Neural crest cell (in vitro differentiated cells): Measurements from ENCODE around the gene PHACTR2. TPM values are rescaled to one million over a fixed set of nuclear protein-coding genes. Genes with fewer than 3 reads are reported as not detected.
"Not testable (repeated sequence)": the region's sequence is repeated elsewhere in the genome, so short reads cannot be mapped to it uniquely, and the experiment has no call there.

Source experiments
- DNase-seq: peaks from one replicate; pipeline ENCODE4 v3.0.0; 2021; ENCODE audit warnings: low read depth, mixed read lengths, low spot score
- H3K27ac Mint-ChIP-seq: one replicate; pipeline ENCODE4 v1.8.0; 2021; ENCODE audit warnings: mild to moderate bottlenecking, mixed read lengths; ENCODE audit not compliant: unreplicated experiment
- H3K27me3 Mint-ChIP-seq: 2 replicates; pipeline ENCODE4 v1.8.0; 2021; ENCODE audit warnings: low read depth, mild to moderate bottlenecking, mixed read lengths
- H3K36me3 Mint-ChIP-seq: 2 replicates; pipeline ENCODE4 v1.8.0; 2021; ENCODE audit warnings: low read depth, mild to moderate bottlenecking, mixed read lengths
- H3K4me1 Mint-ChIP-seq: 2 replicates; pipeline ENCODE4 v1.8.0; 2021; ENCODE audit warnings: mixed read lengths
- H3K4me3 Mint-ChIP-seq: one replicate; pipeline ENCODE4 v1.8.0; 2021; ENCODE audit warnings: mild to moderate bottlenecking, mixed read lengths
- H3K9me3 Mint-ChIP-seq: 2 replicates; pipeline ENCODE4 v1.8.0; 2021; ENCODE audit warnings: mixed read lengths
- CTCF ChIP-seq: fragments of 200-600 bp; sonication (generic); conservative IDR thresholded peaks from 2 replicates; pipeline ENCODE4 v1.5.0; 2021; ENCODE audit warnings: antibody characterized with exemption, mild to moderate bottlenecking
- total RNA-seq: library from RNA; stranded (reverse); gene quantifications from 2 replicates; pipeline ENCODE4 v1.2.1, GENCODE V29; 2021

The PHACTR2 gene
- total RNA-seq, 1 donor from 2014 or later = 15.1 TPM

- Mint-ChIP-seq H3K9me3 (no peaks in the 10 kb centered on the region), H3K4me1 (peaks cover 17% of the 10 kb centered on the region), H3K27ac (no peak overlapping the region), H3K4me3 (peak overlapping the region; percentile 61), H3K27me3 (no peaks in the 10 kb centered on the region), H3K36me3 (peaks cover 24% of the 10 kb centered on the region)
- no peak for TF ChIP-seq CTCF
- DNase-seq = no peak
Observed at GRCh38 chr6:143845033-143845432, 167.3 kb downstream of the PHACTR2 start.

- not testable (repeated sequence) for H3K4me1 Mint-ChIP-seq
Observed at GRCh38 chr6:143851706-143852105, 173.9 kb downstream of the PHACTR2 start.

GRCh38 chr6:143855057-143855456 is 177.3 kb downstream of the PHACTR2 start:
- peaks cover 16% of the 10 kb centered on the region for H3K9me3 Mint-ChIP-seq
- not testable (repeated sequence) for H3K27ac Mint-ChIP-seq, H3K27me3 Mint-ChIP-seq, H3K4me3 Mint-ChIP-seq, H3K4me1 Mint-ChIP-seq, DNase-seq
- H3K36me3 Mint-ChIP-seq = peaks cover 85% of the 10 kb centered on the region

More at GRCh38 chr6:143851706-143852105, 173.9 kb downstream of the PHACTR2 start:
- H3K4me3 Mint-ChIP-seq, DNase-seq, H3K27me3 Mint-ChIP-seq, H3K27ac Mint-ChIP-seq: not testable (repeated sequence)
- H3K9me3 Mint-ChIP-seq = peaks cover 16% of the 10 kb centered on the region
- H3K36me3 Mint-ChIP-seq = peaks cover 85% of the 10 kb centered on the region

- not testable (repeated sequence) for H3K4me1 Mint-ChIP-seq, DNase-seq, H3K27me3 Mint-ChIP-seq, H3K27ac Mint-ChIP-seq, H3K4me3 Mint-ChIP-seq
- H3K36me3 Mint-ChIP-seq = peaks cover 74% of the 10 kb centered on the region
- peaks cover 13% of the 10 kb centered on the region for H3K9me3 Mint-ChIP-seq
Observed at GRCh38 chr6:143856762-143857161, 179.0 kb downstream of the PHACTR2 start.

GRCh38 chr6:143857651-143858050 is 179.9 kb downstream of the PHACTR2 start:
- Mint-ChIP-seq H3K4me3 (no peak overlapping the region), H3K9me3 (peaks cover 13% of the 10 kb centered on the region), H3K36me3 (peaks cover 65% of the 10 kb centered on the region), H3K27ac (no peak overlapping the region), H3K27me3 (no peaks in the 10 kb centered on the region), H3K4me1 (no peaks in the 10 kb centered on the region)
- no peak for TF ChIP-seq CTCF
- no peak for DNase-seq

GRCh38 chr6:143859891-143860660 is 182.3 kb downstream of the PHACTR2 start:
- Mint-ChIP-seq H3K27me3 (no peaks in the 10 kb centered on the region), H3K4me1 (no peaks in the 10 kb centered on the region), H3K4me3 (no peak overlapping the region), H3K36me3 (peaks cover 54% of the 10 kb centered on the region), H3K9me3 (peaks cover 5% of the 10 kb centered on the region), H3K27ac (no peak overlapping the region)
- DNase-seq = no peak
- TF ChIP-seq CTCF = no peak

GRCh38 chr6:143863771-143864170 is 186.0 kb downstream of the PHACTR2 start:
- TF ChIP-seq CTCF = no peak
- no peak overlapping the region for H3K27ac Mint-ChIP-seq
- H3K27me3 Mint-ChIP-seq = no peaks in the 10 kb centered on the region
- peaks cover 46% of the 10 kb centered on the region for H3K36me3 Mint-ChIP-seq
- no peaks in the 10 kb centered on the region for H3K4me1 Mint-ChIP-seq
- peaks cover 13% of the 10 kb centered on the region for H3K9me3 Mint-ChIP-seq
- no peak for DNase-seq
- no peak overlapping the region for H3K4me3 Mint-ChIP-seq
